ENCODE measurements around the gene SEPTIN2.

- TF ChIP-seq CTCF (conservative IDR thresholded peaks at IDR 0.05; ENCODE audit: low read depth, low read length), result no peak
- TF ChIP-seq EZH2 (IDR thresholded peaks at IDR 0.05; ENCODE audit: borderline replicate concordance, low read depth, low read length, poor library complexity, severe bottlenecking), result no peak
Observed at GRCh38 chr2:241390301-241391206, 74.8 kb downstream of the SEPTIN2 start.

All from A673 (cell line).